ENCODE data around the gene HTR3C.
"Not testable (repeated sequence)": the region's sequence is repeated elsewhere in the genome, so short reads cannot be mapped to it uniquely, and the experiment has no call there.

The HTR3C gene, protein sequence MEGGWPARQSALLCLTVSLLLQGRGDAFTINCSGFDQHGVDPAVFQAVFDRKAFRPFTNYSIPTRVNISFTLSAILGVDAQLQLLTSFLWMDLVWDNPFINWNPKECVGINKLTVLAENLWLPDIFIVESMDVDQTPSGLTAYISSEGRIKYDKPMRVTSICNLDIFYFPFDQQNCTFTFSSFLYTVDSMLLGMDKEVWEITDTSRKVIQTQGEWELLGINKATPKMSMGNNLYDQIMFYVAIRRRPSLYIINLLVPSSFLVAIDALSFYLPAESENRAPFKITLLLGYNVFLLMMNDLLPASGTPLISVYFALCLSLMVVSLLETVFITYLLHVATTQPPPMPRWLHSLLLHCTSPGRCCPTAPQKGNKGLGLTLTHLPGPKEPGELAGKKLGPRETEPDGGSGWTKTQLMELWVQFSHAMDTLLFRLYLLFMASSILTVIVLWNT

GRCh38 chr3:184052767-184053166 lies at the start of gene HTR3C:
TSS of gene HTR3C (plus strand) at chr3:184053047. CDS start at chr3:184053081, 34 bp downstream.
- DNase-seq (ENCODE audit: low read depth): no peak

GRCh38 chr3:184003187-184003967 lies 49.5 kb upstream of the HTR3C start:
- peak; percentile 43 for DNase-seq (ENCODE audit: low read depth)

- no peak for DNase-seq (ENCODE audit: low read depth)
Measured at GRCh38 chr3:184004476-184004875, 48.4 kb upstream of the HTR3C start.

DNA sequence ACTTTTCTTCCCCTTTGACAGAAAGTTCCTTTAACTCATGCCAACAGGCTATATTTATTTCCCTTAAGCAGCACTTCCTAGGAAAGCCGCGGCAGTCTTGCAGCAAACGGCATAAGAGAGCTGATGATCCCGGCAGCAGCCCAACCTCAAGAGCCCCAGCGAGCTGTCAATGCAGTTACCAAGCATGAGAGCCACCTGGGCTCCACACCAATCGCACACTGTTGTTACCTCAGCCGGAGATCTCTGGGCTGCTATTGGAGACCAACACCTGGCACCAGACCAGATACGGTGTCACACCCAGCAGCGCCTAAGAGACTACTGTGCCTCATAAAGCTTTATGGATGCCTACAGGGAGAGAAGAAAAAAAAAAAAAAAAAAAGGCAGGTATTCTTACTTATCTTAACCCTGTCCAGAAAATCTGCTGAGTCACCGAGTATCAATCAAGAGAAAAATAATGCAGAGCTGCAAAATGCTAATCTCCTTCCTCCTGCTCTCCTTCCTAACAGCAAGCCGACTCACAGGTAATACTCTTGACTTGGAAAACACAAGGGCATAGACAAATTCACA lies 46.8 kb upstream of the HTR3C start:
- DNase-seq (ENCODE audit: low read depth): peak; percentile 38

GRCh38 chr3:184007143-184007813 lies 45.6 kb upstream of the HTR3C start:
- DNase-seq (ENCODE audit: low read depth): not testable (repeated sequence)

DNA sequence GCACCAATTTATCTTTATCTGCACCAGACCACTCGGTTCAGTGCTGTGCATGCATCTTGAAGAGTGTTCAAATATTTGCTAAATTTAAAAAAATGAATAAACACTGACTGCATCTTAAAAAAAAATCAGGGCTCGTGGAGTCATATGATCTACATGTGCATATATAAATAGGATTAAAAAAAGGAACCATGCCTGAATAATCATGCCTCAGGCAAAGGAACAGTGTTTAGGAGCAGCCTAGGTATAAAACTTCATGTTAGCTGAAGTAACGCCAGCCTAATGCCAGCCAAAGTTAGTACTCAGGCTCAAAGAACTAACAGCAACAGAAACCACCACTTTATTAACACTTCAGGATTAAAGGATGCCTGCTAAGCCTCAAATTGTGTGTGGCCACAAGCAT lies 44.7 kb upstream of the HTR3C start:
- no peak for DNase-seq (ENCODE audit: low read depth)

- no peak for DNase-seq (ENCODE audit: low read depth)
Measured at GRCh38 chr3:184011230-184011876, 41.5 kb upstream of the HTR3C start.

DNA sequence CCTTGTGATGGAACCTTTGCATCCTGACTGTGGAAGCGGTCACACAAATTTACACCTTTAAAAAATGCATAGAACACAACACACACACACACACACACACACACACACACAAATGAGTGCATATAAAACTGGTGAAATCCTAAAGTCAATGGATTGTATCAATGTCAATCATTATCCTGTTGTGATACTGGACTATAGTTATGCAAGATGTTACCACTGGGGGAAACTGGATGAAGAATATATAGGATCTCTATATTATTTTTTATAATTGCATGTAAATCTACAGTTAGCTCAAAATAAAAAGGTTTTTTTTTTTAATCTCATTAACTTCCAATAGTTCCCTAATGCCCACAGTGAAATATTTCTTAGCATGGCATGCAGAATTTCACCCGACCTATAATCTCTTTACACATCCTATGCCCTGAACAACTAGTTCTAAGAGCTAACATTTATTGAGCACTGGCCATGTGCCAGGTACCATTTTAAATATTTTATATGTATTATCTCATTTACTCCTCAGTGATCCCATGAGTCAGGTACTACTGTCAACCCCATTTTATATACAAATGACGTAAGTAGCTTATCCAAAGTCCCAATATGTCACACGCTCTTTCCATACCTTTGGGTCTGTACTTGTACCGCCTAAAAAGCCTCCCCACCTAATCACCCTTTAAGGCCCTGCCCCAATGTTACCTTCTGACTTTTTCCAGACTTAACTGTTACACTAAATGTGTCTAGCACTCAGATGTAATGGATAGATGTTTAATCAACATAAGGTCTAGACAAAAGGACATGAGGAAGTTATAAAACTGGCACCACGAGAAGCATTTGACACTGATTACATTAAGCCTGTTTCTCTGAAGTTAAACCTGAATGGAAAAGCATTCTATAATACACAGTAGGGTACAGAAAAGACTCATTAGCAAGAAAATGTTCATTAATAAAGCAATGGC lies 40.6 kb upstream of the HTR3C start:
- DNase-seq (ENCODE audit: low read depth): no peak

- DNase-seq (ENCODE audit: low read depth): no peak
Measured at GRCh38 chr3:184015381-184016019, 37.3 kb upstream of the HTR3C start.

GRCh38 chr3:184016169-184016570 lies 36.7 kb upstream of the HTR3C start:
- DNase-seq (ENCODE audit: low read depth): no peak

DNA sequence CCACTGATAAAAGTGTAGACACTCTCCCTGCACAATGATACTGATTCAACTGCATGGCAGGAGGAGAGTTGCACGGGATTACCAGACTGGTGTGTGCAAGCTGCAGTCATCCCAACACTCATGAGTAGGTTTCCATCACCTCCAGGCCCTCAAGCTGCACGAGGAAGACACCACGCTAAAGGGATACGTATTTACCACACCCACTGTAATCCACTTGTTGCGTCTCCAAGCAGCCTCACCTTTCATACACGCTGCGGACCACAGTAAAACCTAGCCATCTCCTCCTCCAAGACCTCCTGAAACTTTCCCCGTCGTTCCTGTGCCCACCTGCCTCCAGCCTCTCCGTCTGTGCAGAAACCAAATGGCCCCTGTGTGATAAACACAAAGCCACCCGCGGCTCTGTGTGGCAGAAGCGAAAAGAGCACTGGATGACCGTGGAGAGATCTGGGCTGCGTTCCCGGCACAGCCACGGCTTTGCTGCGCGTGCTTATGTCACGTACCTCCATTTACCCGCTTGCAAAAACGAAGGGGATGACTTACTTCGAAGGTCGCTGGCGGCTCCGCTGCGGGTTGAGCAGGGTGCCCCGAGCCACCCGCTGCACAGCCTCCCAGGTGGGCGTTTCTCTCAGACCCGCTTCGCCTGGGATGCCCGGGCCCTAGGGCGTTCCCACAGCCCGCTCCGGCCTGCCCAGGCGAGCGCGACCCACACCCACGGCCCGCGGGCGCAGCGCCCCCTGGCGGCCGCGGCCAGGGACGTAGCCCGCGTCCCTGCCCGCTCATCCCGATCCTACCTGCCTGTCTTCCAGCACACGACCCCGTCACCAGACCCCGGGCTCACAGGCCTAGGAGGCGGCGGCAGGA lies 35.8 kb upstream of the HTR3C start:
- no peak for DNase-seq (ENCODE audit: low read depth)

GRCh38 chr3:184017672-184018423 lies 35.0 kb upstream of the HTR3C start, which contains the start of gene ABCC5:
TSS of gene ABCC5 (minus strand) at chr3:184017884. CDS start at chr3:184014392, 3,492 bp downstream.
- peak; percentile 70 for DNase-seq (ENCODE audit: low read depth)

GRCh38 chr3:184018424-184018973 lies 34.3 kb upstream of the HTR3C start:
- no peak for DNase-seq (ENCODE audit: low read depth)

- DNase-seq (ENCODE audit: low read depth): no peak
Measured at GRCh38 chr3:184022323-184022722, 30.5 kb upstream of the HTR3C start.

DNA sequence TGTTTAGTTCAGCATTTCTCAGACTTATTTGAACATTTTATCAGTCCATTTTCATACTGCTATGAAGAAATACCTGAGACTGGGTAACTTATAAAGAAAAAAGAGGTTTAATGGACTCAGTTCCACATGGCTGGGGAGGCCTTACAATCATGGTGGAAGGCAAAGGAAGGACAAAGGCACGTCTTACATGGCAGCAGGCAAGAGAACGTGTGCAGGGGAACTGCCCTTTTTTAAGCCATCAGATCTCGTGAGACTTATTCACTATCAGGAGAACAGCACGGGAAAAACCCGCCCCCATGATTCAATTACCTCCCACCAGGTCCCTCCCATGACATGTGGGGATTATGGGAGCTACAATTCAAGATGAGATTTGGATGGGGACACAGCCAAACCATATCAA lies 27.6 kb upstream of the HTR3C start:
- DNase-seq (ENCODE audit: low read depth): not testable (repeated sequence)

- not testable (repeated sequence) for DNase-seq (ENCODE audit: low read depth)
Measured at GRCh38 chr3:184028275-184028890, 24.5 kb upstream of the HTR3C start.

GRCh38 chr3:184029443-184029842 lies 23.4 kb upstream of the HTR3C start:
- DNase-seq (ENCODE audit: low read depth): no peak

Measured in non-pigmented ciliary epithelial cell (primary cell).